ENCODE data around the gene DKK2.

DKK2 gene

GRCh38 chr4:107035819-107036583 lies at the start of gene DKK2:
Gene DKK2 (minus strand): TSS chr4:107036313. CDS start chr4:107035591, 722 bp downstream.
- no peak for DNase-seq (ENCODE audit: low spot score)

- no peak for DNase-seq (ENCODE audit: low spot score)
Observed at GRCh38 chr4:107077192-107077591, 41.1 kb upstream of the DKK2 start.

- no peak for DNase-seq (ENCODE audit: low spot score)
Observed at GRCh38 chr4:107072836-107073736, 37.0 kb upstream of the DKK2 start.

GRCh38 chr4:107071108-107071507 lies 35.0 kb upstream of the DKK2 start:
- DNase-seq (ENCODE audit: low spot score): no peak

- no peak for DNase-seq (ENCODE audit: low spot score)
Observed at GRCh38 chr4:107069049-107069448, 32.9 kb upstream of the DKK2 start.

- no peak for DNase-seq (ENCODE audit: low spot score)
Observed at GRCh38 chr4:107068116-107068515, 32.0 kb upstream of the DKK2 start.

- no peak for DNase-seq (ENCODE audit: low spot score)
Observed at GRCh38 chr4:107066621-107067020, 30.5 kb upstream of the DKK2 start.

GRCh38 chr4:107065201-107065600 lies 29.1 kb upstream of the DKK2 start:
- no peak for DNase-seq (ENCODE audit: low spot score)

- no peak for DNase-seq (ENCODE audit: low spot score)
Observed at GRCh38 chr4:107060388-107060787, 24.3 kb upstream of the DKK2 start.

- no peak for DNase-seq (ENCODE audit: low spot score)
Observed at GRCh38 chr4:107058828-107059227, 22.7 kb upstream of the DKK2 start.

- no peak for DNase-seq (ENCODE audit: low spot score)
Observed at GRCh38 chr4:107050525-107051135, 14.5 kb upstream of the DKK2 start.

GRCh38 chr4:107046261-107046660 lies 10.1 kb upstream of the DKK2 start:
- DNase-seq (ENCODE audit: low spot score): no peak

- DNase-seq (ENCODE audit: low spot score): no peak
Observed at GRCh38 chr4:107044170-107044569, 8.1 kb upstream of the DKK2 start.

GRCh38 chr4:107037199-107037584 lies 1.1 kb upstream of the DKK2 start:
- peak; percentile 42 for DNase-seq (ENCODE audit: low spot score)

GRCh38 chr4:107036584-107037198 lies 578 bp upstream of the DKK2 start:
- no peak for DNase-seq (ENCODE audit: low spot score)

GRCh38 chr4:107034996-107035818 lies 906 bp downstream of the DKK2 start:
- DNase-seq (ENCODE audit: low spot score): peak; percentile 6

GRCh38 chr4:107034091-107034995 lies 1.8 kb downstream of the DKK2 start:
- peak; percentile 47 for DNase-seq (ENCODE audit: low spot score)

- no peak for DNase-seq (ENCODE audit: low spot score)
Observed at GRCh38 chr4:107027379-107027778, 8.7 kb downstream of the DKK2 start.

GRCh38 chr4:107018344-107018735 lies 17.8 kb downstream of the DKK2 start:
- no peak for DNase-seq (ENCODE audit: low spot score)

Data from globus pallidus (tissue), 1 donor.